GM12878 (cell line): ENCODE measurements around the gene PRSS2. TPM values are rescaled to one million over a fixed set of nuclear protein-coding genes. Genes with fewer than 3 reads are reported as not detected.
A peak's percentile ranks its signal among the peaks of the same experiment; 100 is the strongest.

Experiments
- ATAC-seq: fragments of 200-7000 bp; cut with Tn5 transposase; 3 replicates; pipeline ENCODE4 v1.9.1; 2020; ENCODE audit warnings: mild to moderate bottlenecking, moderate library complexity
- BruUV-seq: library from RNA; stranded (reverse); fragments of 400-500 nt; replicated peaks from 2 replicates; lab custom pipeline; 2021; lab: Mats Ljungman, UMichigan
- CTCF ChIA-PET: fragments of 300-600 bp; sonication (Branson Sonifier 250); formaldehyde crosslinking; extraction: SDS; loops from one replicate; lab custom pipeline; 2021; ENCODE audit warnings: inconsistent platforms; lab: Yijun Ruan, JAX
- POLR2A ChIA-PET: fragments of 350-600 bp; formaldehyde crosslinking; extraction: SDS; loops from one replicate; lab custom pipeline; 2021; ENCODE audit warnings: inconsistent platforms; lab: Charles Lee
- RAD21 ChIA-PET: fragments of 300-600 bp; sonication (Branson Sonifier 250); formaldehyde crosslinking; loops from one replicate; lab custom pipeline; 2023; ENCODE audit warnings: antibody characterized with exemption; ENCODE audit not compliant: unreplicated experiment; lab: Charles Lee
- SMC1A ChIA-PET: fragments of 300-600 bp; sonication (Branson Sonifier 250); formaldehyde crosslinking; loops from one replicate; lab custom pipeline; 2023; ENCODE audit not compliant: unreplicated experiment, uncharacterized antibody; lab: Charles Lee
- DNase-seq: peaks from one replicate; pipeline ENCODE4 v3.0.0-alpha.2; 2011; ENCODE audit warnings: low read depth, low spot score
- FAIRE-seq: peaks from 3 replicates; lab custom pipeline; 2011; peaks lifted over from hg19 to GRCh38; lab: Jason Lieb, UNC
- H2AFZ ChIP-seq: 2 replicates; pipeline ENCODE4 v1.6.0; 2011; ENCODE audit warnings: low read depth, low read length, control low read depth; ENCODE audit not compliant: control insufficient read depth
- H3K27ac ChIP-seq: 2 replicates; pipeline ENCODE4 v1.5.1; 2011; ENCODE audit warnings: control low read depth; ENCODE audit not compliant: control insufficient read depth, insufficient read depth
- H3K27me3 ChIP-seq, 2 experiments: replicated peaks in 1 of 2; 2 replicates each; pipeline versions ENCODE4 v1.6.0 to v1.6.1; 2011; ENCODE audit warnings: low read length in 1 of 2; ENCODE audit not compliant: control insufficient read depth in 2 of 2, insufficient read depth in 2 of 2
- H3K36me3 ChIP-seq, 2 experiments: 2 replicates each; pipeline ENCODE4 v1.5.1; 2011; ENCODE audit warnings: low read length in 1 of 2; ENCODE audit not compliant: control insufficient read depth in 2 of 2, insufficient read depth in 2 of 2
- H3K4me1 ChIP-seq: 2 replicates; pipeline ENCODE4 v1.6.1; 2011; ENCODE audit warnings: mild to moderate bottlenecking, low read length, moderate library complexity, mixed read lengths; ENCODE audit not compliant: control insufficient read depth, insufficient read depth
- H3K4me2 ChIP-seq: 2 replicates; pipeline ENCODE4 v1.6.0; 2011; ENCODE audit warnings: control low read depth; ENCODE audit not compliant: control insufficient read depth, insufficient read depth
- H3K4me3 ChIP-seq: fragments of 200-600 bp; sonication (generic); 2 replicates; pipeline ENCODE4 v1.5.1; 2016
- H3K79me2 ChIP-seq: 2 replicates; pipeline ENCODE4 v1.6.0; 2011; ENCODE audit warnings: low read length; ENCODE audit not compliant: control insufficient read depth, insufficient read depth
- H3K9ac ChIP-seq: 2 replicates; pipeline ENCODE4 v1.8.0; 2011; ENCODE audit warnings: low read length, control low read depth, mixed read lengths; ENCODE audit not compliant: control insufficient read depth, insufficient read depth
- H3K9me3 ChIP-seq: replicated peaks from 3 replicates; pipeline ENCODE4 v1.5.1; 2011; ENCODE audit warnings: mild to moderate bottlenecking, low read length; ENCODE audit not compliant: control insufficient read depth, insufficient read depth
- H4K20me1 ChIP-seq: 2 replicates; pipeline ENCODE4 v1.6.0; 2011; ENCODE audit not compliant: control insufficient read depth, insufficient read depth
- E2F4 ChIP-seq: IDR thresholded peaks from 2 replicates; pipeline ENCODE4 v1.6.1; 2012; ENCODE audit warnings: low read depth, low read length, improper control_type of control experiment
- POLR2A ChIP-seq: IDR thresholded peaks from 2 replicates; pipeline ENCODE4 v1.6.1; 2011; ENCODE audit warnings: low read depth, mild to moderate bottlenecking, low read length
- POLR2AphosphoS5 ChIP-seq: IDR thresholded peaks from 2 replicates; pipeline ENCODE4 v1.6.1; 2011; ENCODE audit warnings: mild to moderate bottlenecking, low read length, inconsistent platforms
- SKIL ChIP-seq: fragments of 450-650 bp; IDR thresholded peaks from 2 replicates; pipeline ENCODE4 v1.6.1; 2017; ENCODE audit warnings: mild to moderate bottlenecking, low read depth, inconsistent platforms; ENCODE audit not compliant: poor library complexity, severe bottlenecking
- ZNF207 ChIP-seq: fragments of 450-650 bp; IDR thresholded peaks from 2 replicates; pipeline ENCODE4 v1.6.1; 2014; ENCODE audit warnings: antibody characterized with exemption, mild to moderate bottlenecking, borderline replicate concordance
- ZNF622 ChIP-seq: fragments of 450-650 bp; IDR thresholded peaks from 2 replicates; pipeline ENCODE4 v1.6.1; 2017; ENCODE audit warnings: mild to moderate bottlenecking, inconsistent platforms
- WGBS: methylation state at CpG from one replicate; pipeline ENCODE4 v1.1.6; 2016; ENCODE audit warnings: low lambda C conversion rate; ENCODE audit not compliant: insufficient replicate concordance, insufficient coverage; ENCODE audit errors: missing lambda C conversion rate; 5-methylcytosine and 5-hydroxymethylcytosine counted together
- in situ Hi-C: fragments of 300-500 bp; cut with MboI; formaldehyde crosslinking; loops from 9 replicates; pipeline ENCODE4 v1.14.3; 2018; ENCODE audit warnings: mixed read lengths
- intact Hi-C: fragments of 100-400 bp; cut with micrococcal nuclease; formaldehyde crosslinking; loops from one replicate; pipeline ENCODE4 v1.14.2; 2022; ENCODE audit not compliant: unreplicated experiment
- polyA plus RNA-seq, 11 experiments: library from polyadenylated mRNA; depleted of rRNA in 4 of 11; unstranded in 6 of 11; stranded (reverse) in 5 of 11; fragments of >200 nt; fragmentation: Nextera tagmentation in 4 of 11; fragmentation: Illumina TruSeq in 1 of 11; extraction: Ambion mirVana in 4 of 11; extraction: Trizol in 1 of 11; gene quantifications; 1 replicate in 1 of 11; 2 replicates in 10 of 11; pipeline versions ENCODE4 v1.2.1 to v1.2.3, GENCODE V29; 2011 to 2016; ENCODE audit warnings: inconsistent platforms in 2 of 11, missing spikeins in 2 of 11, low read depth in 1 of 11
- total RNA-seq, 4 experiments: library from RNA; depleted of rRNA in 3 of 4; stranded (reverse); fragments of >200 nt in 3 of 4; fragmentation: Illumina TruSeq in 1 of 4; extraction: Trizol in 1 of 4; gene quantifications; 2 replicates each; pipeline versions ENCODE4 v1.2.1 to v1.2.3, GENCODE V29; 2013 to 2021

PRSS2 gene
- total and polyA plus RNA-seq, 10 of the 15 experiments (the other 5 are each of a cell fraction or from before 2014, with no cell fraction given), result 0.21 to 28.8 (median 0.41) TPM; not detected in 7

GRCh38 chr7:142785841-142786250, 15.1 kb downstream of the PRSS2 start:
- Histone ChIP-seq H2AFZ (no peak overlapping the region), H3K9me3 (no peaks in the 10 kb centered on the region), H3K36me3 (no peaks in the 10 kb centered on the region), H3K27ac (no peak overlapping the region), H3K4me3 (no peak overlapping the region)
- ChIA-PET RAD21 (interaction anchor here (0.8 to 20.4 kb wide), 7 partner anchors 10 to 200 kb away, joined by 3 to 813 read pairs (median 7); no protein-coding TSS in a partner anchor), POLR2A (interaction anchor here (0.8 to 16.4 kb wide), 5 partner anchors 10 to 72 kb away, joined by 3 to 325 read pairs (median 8); no protein-coding TSS in a partner anchor)
- ATAC-seq, result no peak
- FAIRE-seq, result no peak
- TF ChIP-seq ZNF622, result no peak
- no peak for TF ChIP-seq ZNF207
- TF ChIP-seq E2F4, result no peak
- no peak for TF ChIP-seq POLR2AphosphoS5
- TF ChIP-seq SKIL, result no peak
- peak; percentile 47; the same call in 1 of the 2 replicates for TF ChIP-seq POLR2A
- TF ChIP-seq, all 136 proteins: peak for 1
- ChIA-PET CTCF (interaction anchor here (0.6 to 24.4 kb wide), 7 partner anchors 20 to 182 kb away, joined by 3 to 1055 read pairs (median 87); no protein-coding TSS in a partner anchor), SMC1A (interaction anchor here (0.8 to 24.6 kb wide), 7 partner anchors 11 to 181 kb away, joined by 3 to 786 read pairs (median 102); no protein-coding TSS in a partner anchor)
- Histone ChIP-seq H3K4me1 (peaks cover 9% of the 10 kb centered on the region), H3K4me2 (no peak overlapping the region), H4K20me1 (no peaks in the 10 kb centered on the region), H3K79me2 (no peaks in the 10 kb centered on the region), H3K9ac (no peak overlapping the region), H3K27me3 (no peaks in the 10 kb centered on the region)
- 79% methylated on average over 8 of the region's 8 CpGs for WGBS
- DNase-seq, result no peak
- in situ Hi-C loops, result no loop called here
- BruUV-seq, result no TSS peak
- intact Hi-C loops, result loop anchor here (10.0 kb wide), 1 partner anchor 251 kb away; no protein-coding TSS in a partner anchor
